Colonic mucosa (tissue), 4 donors: Measurements from ENCODE around the gene CAPZB. TPM values are rescaled to one million over a fixed set of nuclear protein-coding genes. Genes with fewer than 3 reads are reported as not detected.

Source experiments
- DNase-seq: peaks from one replicate; pipeline ENCODE4 v3.0.0-alpha.2; 2020
- H3K27ac ChIP-seq: fragments of 200-600 bp; one replicate; pipeline ENCODE4 v1.8.0; 2021
- H3K27me3 ChIP-seq: fragments of 200-600 bp; one replicate; pipeline ENCODE4 v1.8.0; 2021
- H3K36me3 ChIP-seq: fragments of 200-600 bp; one replicate; pipeline ENCODE4 v1.8.0; 2021
- H3K4me1 ChIP-seq: fragments of 200-600 bp; one replicate; pipeline ENCODE4 v1.8.0; 2021; ENCODE audit warnings: mild to moderate bottlenecking
- H3K4me3 ChIP-seq: fragments of 200-600 bp; one replicate; pipeline ENCODE4 v1.8.0; 2021
- H3K9ac ChIP-seq, 2 donors: one replicate each; pipeline ENCODE4 v1.7.0; 2013; ENCODE audit warnings: control low read depth in 2 of 2, low read depth in 2 of 2, low read length in 2 of 2
- H3K9me3 ChIP-seq: fragments of 200-600 bp; one replicate; pipeline ENCODE4 v1.8.0; 2021
- intact Hi-C: fragments of 100-400 bp; cut with DNase I; formaldehyde crosslinking; loops from one replicate; pipeline ENCODE4 v1.14.1; 2022
- total RNA-seq, 2 donors: library from RNA; stranded (reverse); fragmentation: NEBNext Ultra II Directional in 1 of 2; extraction: Animal tissue kit (Norgen Biotek cat#: 25700) in 1 of 2; gene quantifications; one replicate each; pipeline ENCODE4 v1.2.1, GENCODE V29; 2021
- TF ChIP-seq, protein P1 (sequence below): fragments of 200-600 bp; IDR thresholded peaks from one replicate; pipeline ENCODE4 v1.8.0; 2022; ENCODE audit warnings: antibody characterized with exemption, mild to moderate bottlenecking
- donor health status: healthy.
- donor health status: DM: no; HTN: no; CAD: no.
- donor health status: DM: no; HTN: no; CAD: no.

CAPZB gene
- total RNA-seq, 2 donors from 2014 or later: 397 to 407 TPM

DNA sequence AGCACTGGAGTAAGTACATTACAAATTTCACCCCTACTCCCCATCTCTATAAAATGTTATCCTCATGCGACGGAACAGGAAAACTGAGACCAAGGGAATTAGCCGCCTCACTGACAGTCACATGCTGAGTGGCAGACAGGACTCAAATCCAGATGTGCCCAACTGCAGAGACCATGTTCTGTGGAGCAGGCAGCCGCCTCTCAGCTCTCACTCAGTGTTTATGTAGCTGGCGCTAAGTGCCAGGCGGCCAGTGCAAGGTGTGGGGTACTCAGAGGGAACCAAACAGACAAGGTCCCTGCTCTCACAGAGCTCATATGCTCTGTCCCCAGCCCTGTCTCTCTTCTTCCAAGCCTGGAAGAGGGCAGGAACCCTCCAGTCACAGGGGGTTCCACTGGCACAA is 5.1 kb downstream of the CAPZB start:
- Histone ChIP-seq H3K4me1 (peaks cover 12% of the 10 kb centered on the region), H3K27ac (peak overlapping the region; percentile 9), H3K27me3 (no peaks in the 10 kb centered on the region), H3K36me3 (no peaks in the 10 kb centered on the region), H3K4me3 (no peak overlapping the region), H3K9me3 (no peaks in the 10 kb centered on the region), H3K9ac (peak overlapping the region in 1 of 2 donors; percentile 16)
- no peak for DNase-seq
- intact Hi-C loops: loop anchor here (5.0 kb wide), 2 partner anchors 88 to 172 kb away; no protein-coding TSS in a partner anchor
- TF ChIP-seq, protein P1, sequence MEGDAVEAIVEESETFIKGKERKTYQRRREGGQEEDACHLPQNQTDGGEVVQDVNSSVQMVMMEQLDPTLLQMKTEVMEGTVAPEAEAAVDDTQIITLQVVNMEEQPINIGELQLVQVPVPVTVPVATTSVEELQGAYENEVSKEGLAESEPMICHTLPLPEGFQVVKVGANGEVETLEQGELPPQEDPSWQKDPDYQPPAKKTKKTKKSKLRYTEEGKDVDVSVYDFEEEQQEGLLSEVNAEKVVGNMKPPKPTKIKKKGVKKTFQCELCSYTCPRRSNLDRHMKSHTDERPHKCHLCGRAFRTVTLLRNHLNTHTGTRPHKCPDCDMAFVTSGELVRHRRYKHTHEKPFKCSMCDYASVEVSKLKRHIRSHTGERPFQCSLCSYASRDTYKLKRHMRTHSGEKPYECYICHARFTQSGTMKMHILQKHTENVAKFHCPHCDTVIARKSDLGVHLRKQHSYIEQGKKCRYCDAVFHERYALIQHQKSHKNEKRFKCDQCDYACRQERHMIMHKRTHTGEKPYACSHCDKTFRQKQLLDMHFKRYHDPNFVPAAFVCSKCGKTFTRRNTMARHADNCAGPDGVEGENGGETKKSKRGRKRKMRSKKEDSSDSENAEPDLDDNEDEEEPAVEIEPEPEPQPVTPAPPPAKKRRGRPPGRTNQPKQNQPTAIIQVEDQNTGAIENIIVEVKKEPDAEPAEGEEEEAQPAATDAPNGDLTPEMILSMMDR: no peak

DNA sequence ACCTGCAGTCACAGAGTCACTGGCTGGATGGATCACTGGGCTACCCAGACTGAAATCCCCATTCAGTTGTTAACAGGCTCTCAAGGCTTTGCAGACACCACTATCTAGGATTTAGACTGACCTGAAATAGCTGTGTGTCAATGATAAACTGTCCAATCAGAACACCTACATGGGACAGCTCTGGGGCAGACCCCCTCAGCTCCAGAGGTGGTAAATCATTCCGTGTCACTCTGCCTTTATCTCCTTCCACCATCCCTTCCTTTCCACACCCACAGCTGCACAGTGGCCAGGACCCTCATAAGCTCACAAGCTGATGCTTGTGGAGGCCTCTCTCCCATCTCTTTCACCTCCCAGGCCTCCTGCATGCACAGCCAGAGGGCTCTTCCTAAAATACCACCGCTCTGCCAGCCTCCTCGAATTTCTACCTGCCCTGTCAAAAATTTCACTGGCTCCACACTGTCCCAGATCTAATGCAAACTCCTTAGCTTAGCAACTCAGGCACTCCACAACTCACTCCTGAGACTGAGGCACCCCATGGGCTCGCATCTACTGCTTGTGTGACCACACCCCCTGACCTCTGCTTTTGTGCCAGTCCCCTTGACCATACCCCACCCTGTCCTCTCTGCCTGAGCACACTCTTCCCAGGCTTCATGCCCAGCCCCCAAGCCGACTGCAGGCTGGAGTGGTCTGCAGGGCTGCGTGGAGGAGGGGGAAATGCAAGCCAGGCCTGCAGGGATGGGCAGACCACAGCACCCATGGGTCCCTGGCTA is 5.8 kb downstream of the CAPZB start:
- Histone ChIP-seq H3K9ac (no peak overlapping the region), H3K36me3 (no peaks in the 10 kb centered on the region), H3K4me1 (peaks cover 12% of the 10 kb centered on the region), H3K27me3 (no peaks in the 10 kb centered on the region), H3K27ac (peak overlapping the region; percentile 9), H3K4me3 (no peak overlapping the region), H3K9me3 (no peaks in the 10 kb centered on the region)
- no peak for DNase-seq
- intact Hi-C loops: loop anchor here (5.0 kb wide), 2 partner anchors 87 to 173 kb away; no protein-coding TSS in a partner anchor
- TF ChIP-seq, protein P1: no peak

DNA sequence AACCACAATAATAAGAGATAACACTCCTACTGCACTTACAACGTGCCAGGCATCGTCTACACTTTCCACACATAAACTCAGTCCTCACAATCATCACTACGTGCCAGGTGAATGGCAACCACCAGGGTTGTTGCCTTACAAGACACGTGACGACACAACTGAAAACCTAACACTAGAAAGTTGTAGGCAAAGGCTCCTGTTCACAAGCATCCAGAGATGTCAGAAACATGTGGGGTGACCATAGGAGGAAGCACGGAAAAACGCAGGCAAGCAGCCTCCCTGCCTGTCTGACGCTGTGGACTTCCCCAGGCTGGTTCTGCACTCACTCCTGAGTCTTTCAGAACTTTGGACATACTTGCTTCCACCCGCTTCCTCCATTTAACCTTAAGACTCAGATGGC is 7.0 kb downstream of the CAPZB start:
- DNase-seq: no peak
- H3K36me3 ChIP-seq: no peaks in the 10 kb centered on the region
- TF ChIP-seq, protein P1: no peak
- H3K27me3 ChIP-seq: no peaks in the 10 kb centered on the region
- intact Hi-C loops: no loop called here
- H3K9me3 ChIP-seq: no peaks in the 10 kb centered on the region
- H3K9ac ChIP-seq: peak overlapping the region in 1 of 2 donors; percentile 26
- no peak overlapping the region for H3K4me3 ChIP-seq
- H3K4me1 ChIP-seq: peaks cover 2% of the 10 kb centered on the region
- H3K27ac ChIP-seq: peak overlapping the region; percentile 39

DNA sequence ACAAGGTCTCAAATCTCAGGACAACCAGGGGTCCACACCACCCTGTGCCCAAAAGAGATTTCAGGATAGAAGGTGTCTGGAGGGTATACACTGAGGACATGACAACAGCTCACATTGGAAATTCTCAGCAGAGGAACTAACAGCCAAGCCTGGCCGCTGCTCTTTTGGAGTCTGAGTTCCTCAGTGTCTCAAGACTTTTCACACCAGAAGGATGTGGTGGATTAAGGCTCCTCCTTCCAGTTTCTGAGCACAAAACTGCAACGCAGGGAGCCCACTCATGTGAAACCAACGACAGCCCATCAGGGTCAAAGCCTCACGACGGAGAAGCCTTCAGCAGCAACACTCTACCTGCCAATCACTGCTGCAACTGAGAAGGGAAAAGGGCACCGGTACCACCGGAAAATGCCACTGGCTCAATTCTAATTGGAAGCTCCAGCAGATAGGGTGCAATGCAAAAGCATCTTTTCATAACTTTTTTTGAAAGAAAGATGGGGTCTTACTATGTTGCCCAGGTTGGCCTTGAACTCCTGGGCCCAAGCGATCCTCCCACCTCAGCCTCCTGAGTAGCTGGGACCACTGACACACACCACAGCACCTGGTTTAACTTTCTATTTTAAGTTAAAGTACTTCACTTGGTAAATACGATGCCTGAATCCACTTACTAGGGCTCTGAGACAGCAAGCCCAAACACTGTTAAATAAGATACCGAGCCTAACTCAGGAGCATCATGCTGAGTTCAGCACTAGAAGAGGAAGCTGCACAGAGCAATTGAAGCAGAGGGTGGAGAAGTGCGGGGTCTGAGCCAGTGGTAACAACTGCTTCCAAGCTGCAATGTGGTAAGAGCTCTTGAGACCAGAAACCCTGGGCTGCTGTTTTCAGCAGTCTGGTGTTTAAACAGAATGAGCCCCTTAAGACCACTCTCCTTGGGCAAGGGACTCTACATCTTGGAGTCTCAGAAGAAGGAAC is 7.8 kb downstream of the CAPZB start:
- no peaks in the 10 kb centered on the region for H3K36me3 ChIP-seq
- peak overlapping the region in 1 of 2 donors; percentile 26 for H3K9ac ChIP-seq
- no peak overlapping the region for H3K4me3 ChIP-seq
- H3K27ac ChIP-seq: peak overlapping the region; percentile 39
- TF ChIP-seq, protein P1: no peak
- no peaks in the 10 kb centered on the region for H3K9me3 ChIP-seq
- no peaks in the 10 kb centered on the region for H3K27me3 ChIP-seq
- intact Hi-C loops: no loop called here
- H3K4me1 ChIP-seq: no peaks in the 10 kb centered on the region
- DNase-seq: peak; percentile 35

DNA sequence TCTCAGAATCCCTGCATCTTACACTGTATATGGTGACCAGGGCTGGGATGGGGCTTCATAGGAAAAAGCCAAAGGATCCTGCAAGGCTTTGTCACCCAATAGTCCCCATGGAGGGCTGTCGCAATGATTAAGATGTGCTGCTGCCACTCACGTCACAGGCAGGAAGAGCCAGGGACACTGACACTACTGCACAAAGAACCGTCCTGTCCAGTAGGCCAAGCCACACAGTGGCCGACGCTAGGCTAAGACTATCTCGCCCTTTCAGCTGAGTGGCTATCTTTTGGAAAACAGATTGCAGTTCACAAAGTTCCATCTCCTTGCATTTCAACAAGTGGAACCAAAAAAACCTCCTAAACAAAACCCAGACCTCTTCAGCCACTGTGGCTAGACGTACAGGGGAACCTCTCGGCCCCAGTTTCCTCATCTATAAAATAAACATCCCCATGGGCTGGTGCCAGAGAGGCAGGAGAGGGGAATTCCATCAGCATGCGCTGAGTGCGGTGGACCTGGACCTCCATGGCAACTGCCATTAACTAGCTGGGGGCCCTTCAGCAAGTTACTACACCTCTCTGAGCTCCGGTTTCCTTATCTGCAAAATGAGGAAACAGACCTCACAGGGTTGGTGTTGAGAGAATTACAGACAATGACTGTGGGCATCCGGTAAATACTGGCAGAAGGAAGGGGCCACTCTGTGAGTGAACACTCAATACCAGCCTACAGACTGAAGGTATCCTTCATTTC is 8.7 kb downstream of the CAPZB start:
- peak; percentile 46 for DNase-seq

More for the DNA sequence above, 8.7 kb downstream of the CAPZB start:
- Histone ChIP-seq H3K4me3 (no peak overlapping the region), H3K36me3 (no peaks in the 10 kb centered on the region), H3K9ac (peak overlapping the region in 1 of 2 donors; percentile 26), H3K27ac (peak overlapping the region; percentile 39), H3K27me3 (no peaks in the 10 kb centered on the region), H3K9me3 (no peaks in the 10 kb centered on the region), H3K4me1 (no peaks in the 10 kb centered on the region)
- intact Hi-C loops: no loop called here
- TF ChIP-seq, protein P1: no peak
